Smooth muscle cell (in vitro differentiated cells): ENCODE results near the gene SECISBP2. TPM values are rescaled to one million over a fixed set of nuclear protein-coding genes. Genes with fewer than 3 reads are reported as not detected.

Experiments
- DNase-seq: peaks from one replicate; lab custom pipeline; 2025; ENCODE audit not compliant: unreplicated experiment; lab: John Stamatoyannopoulos, UW
- H2AFZ ChIP-seq: fragments of 200-600 bp; sonication (generic); 2 replicates; pipeline ENCODE4 v1.6.0; 2016; ENCODE audit warnings: antibody characterized with exemption, low read depth, mild to moderate bottlenecking
- H3F3A ChIP-seq: fragments of 200-600 bp; sonication (generic); 2 replicates; pipeline ENCODE4 v1.6.0; 2017; ENCODE audit warnings: antibody characterized with exemption, low read depth
- H3K27ac ChIP-seq: fragments of 200-600 bp; sonication (generic); 2 replicates; pipeline ENCODE4 v1.5.1; 2016; ENCODE audit warnings: low read depth, mild to moderate bottlenecking
- H3K27me3 ChIP-seq: fragments of 200-600 bp; sonication (generic); 2 replicates; pipeline ENCODE4 v1.6.1; 2016; ENCODE audit warnings: low read depth, mild to moderate bottlenecking
- H3K36me3 ChIP-seq: fragments of 200-600 bp; sonication (generic); 2 replicates; pipeline ENCODE4 v1.5.1; 2016; ENCODE audit warnings: low read depth
- H3K4me1 ChIP-seq: fragments of 200-600 bp; sonication (generic); 2 replicates; pipeline ENCODE4 v1.5.1; 2016; ENCODE audit warnings: low read depth
- H3K4me2 ChIP-seq: fragments of 200-600 bp; sonication (generic); 2 replicates; pipeline ENCODE4 v1.6.0; 2016; ENCODE audit warnings: mild to moderate bottlenecking
- H3K4me3 ChIP-seq: fragments of 200-600 bp; sonication (generic); 2 replicates; pipeline ENCODE4 v1.5.1; 2016; ENCODE audit warnings: mild to moderate bottlenecking
- H3K79me2 ChIP-seq: fragments of 200-600 bp; sonication (generic); 2 replicates; pipeline ENCODE4 v1.6.0; 2016; ENCODE audit warnings: low read depth, mild to moderate bottlenecking
- H3K9ac ChIP-seq: fragments of 200-600 bp; sonication (generic); 2 replicates; pipeline ENCODE4 v1.6.0; 2016; ENCODE audit warnings: low read depth
- H3K9me3 ChIP-seq: fragments of 200-600 bp; sonication (generic); replicated peaks from 2 replicates; pipeline ENCODE4 v1.5.1; 2016; ENCODE audit warnings: low read depth
- H4K20me1 ChIP-seq: fragments of 200-600 bp; sonication (generic); 2 replicates; pipeline ENCODE4 v1.6.0; 2016; ENCODE audit warnings: low read depth
- CTCF ChIP-seq: fragments of 200-600 bp; sonication (generic); IDR thresholded peaks from 2 replicates; pipeline ENCODE4 v1.5.1; 2017; ENCODE audit warnings: borderline replicate concordance, mild to moderate bottlenecking, antibody characterized with exemption; ENCODE audit not compliant: insufficient read depth, poor library complexity, severe bottlenecking
- WGBS: methylation state at CpG from one replicate; pipeline ENCODE4 v1.1.7; 2016; ENCODE audit warnings: low lambda C conversion rate; 5-methylcytosine and 5-hydroxymethylcytosine counted together
- polyA plus RNA-seq: library from polyadenylated mRNA; unstranded; fragments of >200 nt; fragmentation: Nextera tagmentation; extraction: Ambion mirVana; gene quantifications from 2 replicates; pipeline ENCODE4 v1.2.1, GENCODE V29; 2016
- total RNA-seq: library from RNA; depleted of rRNA; stranded (reverse); fragments of >200 nt; gene quantifications from 2 replicates; pipeline ENCODE4 v1.2.3, GENCODE V29; 2014

The SECISBP2 gene
- total and polyA plus RNA-seq, 2 experiments from 2014 or later, result 12.2 to 25.1 TPM

GRCh38 chr9:89398621-89399020, 80.3 kb downstream of the SECISBP2 start:
- Histone ChIP-seq H3K4me2 (no peak overlapping the region), H3K36me3 (no peaks in the 10 kb centered on the region), H3K27ac (no peak overlapping the region), H3K9me3 (no peaks in the 10 kb centered on the region), H3F3A (no peaks in the 10 kb centered on the region), H2AFZ (no peak overlapping the region), H4K20me1 (no peaks in the 10 kb centered on the region), H3K4me3 (no peak overlapping the region), H3K4me1 (no peaks in the 10 kb centered on the region), H3K79me2 (no peaks in the 10 kb centered on the region), H3K27me3 (no peaks in the 10 kb centered on the region), H3K9ac (no peak overlapping the region)
- 98% methylated on average over 5 of the region's 5 CpGs for WGBS
- no peak for DNase-seq
- TF ChIP-seq CTCF, result no peak

- no peak overlapping the region for H3K4me3 ChIP-seq
- no peak overlapping the region for H3K9ac ChIP-seq
- H3K27ac ChIP-seq, result no peak overlapping the region
- no peaks in the 10 kb centered on the region for H3K79me2 ChIP-seq
- no peaks in the 10 kb centered on the region for H4K20me1 ChIP-seq
- DNase-seq, result no peak
- H3F3A ChIP-seq, result no peaks in the 10 kb centered on the region
- H2AFZ ChIP-seq, result no peak overlapping the region
- no peaks in the 10 kb centered on the region for H3K27me3 ChIP-seq
- no peaks in the 10 kb centered on the region for H3K4me1 ChIP-seq
- H3K36me3 ChIP-seq, result no peaks in the 10 kb centered on the region
- 89% methylated on average over 12 of the region's 12 CpGs for WGBS
- TF ChIP-seq CTCF, result no peak
- H3K9me3 ChIP-seq, result no peaks in the 10 kb centered on the region
- no peak overlapping the region for H3K4me2 ChIP-seq
Measured at GRCh38 chr9:89400403-89401116, 82.3 kb downstream of the SECISBP2 start.

- H3K4me2 ChIP-seq, result no peak overlapping the region
- no peaks in the 10 kb centered on the region for H3K27me3 ChIP-seq
- H3K79me2 ChIP-seq, result no peaks in the 10 kb centered on the region
- no peak for DNase-seq
- no peaks in the 10 kb centered on the region for H3K4me1 ChIP-seq
- H3K27ac ChIP-seq, result no peak overlapping the region
- H3K4me3 ChIP-seq, result no peak overlapping the region
- H4K20me1 ChIP-seq, result no peaks in the 10 kb centered on the region
- H3F3A ChIP-seq, result no peaks in the 10 kb centered on the region
- WGBS, result 93% methylated on average over 14 of the region's 14 CpGs
- TF ChIP-seq CTCF, result no peak
- no peak overlapping the region for H2AFZ ChIP-seq
- no peaks in the 10 kb centered on the region for H3K9me3 ChIP-seq
- H3K9ac ChIP-seq, result no peak overlapping the region
- H3K36me3 ChIP-seq, result no peaks in the 10 kb centered on the region
Measured at GRCh38 chr9:89402695-89403427, 84.6 kb downstream of the SECISBP2 start.
